HepG2 (cell line): Measurements from ENCODE around the gene GATB.

Experiments
- BRCA1 ChIP-seq: sonication (generic); formaldehyde crosslinking; IDR thresholded peaks from 2 replicates; pipeline ENCODE4 v1.4.0; 2020; ENCODE audit warnings: missing genetic modification reagents
- NFE2 ChIP-seq: sonication (generic); formaldehyde crosslinking; IDR thresholded peaks from 2 replicates; pipeline ENCODE4 v1.4.0; 2020; ENCODE audit warnings: missing genetic modification reagents
- POLR2A ChIP-seq, 2 experiments: IDR thresholded peaks; 2 replicates each; pipeline ENCODE4 v1.6.1; 2011; ENCODE audit warnings: low read depth in 2 of 2, low read length in 2 of 2, mild to moderate bottlenecking in 1 of 2, moderate library complexity in 1 of 2; ENCODE audit not compliant: insufficient read depth in 1 of 2
- ZNF460 ChIP-seq: sonication (generic); formaldehyde crosslinking; IDR thresholded peaks from 2 replicates; pipeline ENCODE4 v1.5.1; 2020; ENCODE audit warnings: missing genetic modification reagents, mild to moderate bottlenecking, borderline replicate concordance
- ZNF678 ChIP-seq: sonication (generic); formaldehyde crosslinking; IDR thresholded peaks from 2 replicates; pipeline ENCODE4 v1.4.0; 2020; ENCODE audit warnings: mild to moderate bottlenecking, missing genetic modification reagents
- ZNF7 ChIP-seq: IDR thresholded peaks from 2 replicates; pipeline ENCODE4 v1.6.1; 2016; ENCODE audit warnings: missing biosample characterization, missing genetic modification reagents
- TF ChIP-seq, protein P1 (sequence below): sonication (generic); formaldehyde crosslinking; IDR thresholded peaks from 2 replicates; pipeline ENCODE4 v1.5.0; 2020; ENCODE audit warnings: mild to moderate bottlenecking, missing genetic modification reagents, moderate library complexity

DNA sequence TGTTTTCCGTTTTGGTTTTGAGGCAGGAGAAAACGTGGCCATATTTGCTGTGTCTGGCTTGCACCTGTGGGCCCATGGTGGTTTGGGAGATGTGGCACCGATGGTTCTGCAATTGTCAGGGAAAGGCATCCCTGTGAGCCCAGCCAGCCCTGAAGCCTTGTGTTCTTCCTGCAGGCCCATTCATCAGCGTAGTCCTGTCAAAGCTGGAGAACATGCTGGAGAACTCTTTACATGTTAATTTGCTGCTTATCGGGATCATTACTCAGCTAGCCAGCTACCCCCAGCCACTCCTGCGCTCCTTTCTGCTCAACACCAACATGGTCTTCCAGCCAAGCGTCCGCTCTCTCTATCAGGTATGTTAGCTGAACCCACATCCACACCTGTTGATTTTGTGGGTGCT, 104.7 kb downstream of the GATB start:
- no peak for TF ChIP-seq ZNF678
- TF ChIP-seq NFE2, result no peak
- no peak for TF ChIP-seq ZNF460
- no peak for TF ChIP-seq BRCA1 (CRISPR knock-in tag)
- no peak for TF ChIP-seq ZNF7 (CRISPR knock-in tag)
- TF ChIP-seq POLR2A (IDR thresholded peaks at IDR 0.05; ENCODE audit: insufficient read depth in 1 of 2, low read depth in 2 of 2, low read length in 2 of 2), result no peak
- TF ChIP-seq, protein P1, sequence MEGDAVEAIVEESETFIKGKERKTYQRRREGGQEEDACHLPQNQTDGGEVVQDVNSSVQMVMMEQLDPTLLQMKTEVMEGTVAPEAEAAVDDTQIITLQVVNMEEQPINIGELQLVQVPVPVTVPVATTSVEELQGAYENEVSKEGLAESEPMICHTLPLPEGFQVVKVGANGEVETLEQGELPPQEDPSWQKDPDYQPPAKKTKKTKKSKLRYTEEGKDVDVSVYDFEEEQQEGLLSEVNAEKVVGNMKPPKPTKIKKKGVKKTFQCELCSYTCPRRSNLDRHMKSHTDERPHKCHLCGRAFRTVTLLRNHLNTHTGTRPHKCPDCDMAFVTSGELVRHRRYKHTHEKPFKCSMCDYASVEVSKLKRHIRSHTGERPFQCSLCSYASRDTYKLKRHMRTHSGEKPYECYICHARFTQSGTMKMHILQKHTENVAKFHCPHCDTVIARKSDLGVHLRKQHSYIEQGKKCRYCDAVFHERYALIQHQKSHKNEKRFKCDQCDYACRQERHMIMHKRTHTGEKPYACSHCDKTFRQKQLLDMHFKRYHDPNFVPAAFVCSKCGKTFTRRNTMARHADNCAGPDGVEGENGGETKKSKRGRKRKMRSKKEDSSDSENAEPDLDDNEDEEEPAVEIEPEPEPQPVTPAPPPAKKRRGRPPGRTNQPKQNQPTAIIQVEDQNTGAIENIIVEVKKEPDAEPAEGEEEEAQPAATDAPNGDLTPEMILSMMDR (CRISPR knock-in tag), result no peak
